HG03442 (cell line): Measurements from ENCODE around the gene MRPL36.
"Not testable (repeated sequence)": the region's sequence is repeated elsewhere in the genome, so short reads cannot be mapped to it uniquely, and the experiment has no call there.

ENCODE experiments used
- ATAC-seq: cut with Tn5 transposase; IDR thresholded peaks from one replicate; pipeline ENCODE4 v1.9.1; 2021; ENCODE audit warnings: mild to moderate bottlenecking, moderate library complexity; ENCODE audit not compliant: unreplicated experiment

Gene MRPL36

GRCh38 chr5:1799602-1800471 lies at the start of gene MRPL36:
Gene MRPL36, minus strand, starts transcription at chr5:1799837. Its CDS starts 902 bp downstream, at chr5:1798935.
- peak; percentile 34 for ATAC-seq

- ATAC-seq, result no peak
Measured at GRCh38 chr5:1847611-1848010, 48.0 kb upstream of the MRPL36 start.

GRCh38 chr5:1847056-1847455 lies 47.4 kb upstream of the MRPL36 start:
- no peak for ATAC-seq

- no peak for ATAC-seq
Measured at GRCh38 chr5:1846583-1846982, 46.9 kb upstream of the MRPL36 start.

GRCh38 chr5:1845696-1846095 lies 46.1 kb upstream of the MRPL36 start:
- ATAC-seq, result no peak

- ATAC-seq, result no peak
Measured at GRCh38 chr5:1844708-1845436, 45.2 kb upstream of the MRPL36 start.

- ATAC-seq, result not testable (repeated sequence)
Measured at GRCh38 chr5:1843761-1844160, 44.1 kb upstream of the MRPL36 start.

GRCh38 chr5:1842004-1842819 lies 42.6 kb upstream of the MRPL36 start:
- ATAC-seq, result no peak

GRCh38 chr5:1840741-1841521 lies 41.3 kb upstream of the MRPL36 start:
- no peak for ATAC-seq

GRCh38 chr5:1840071-1840547 lies 40.5 kb upstream of the MRPL36 start:
- no peak for ATAC-seq

GRCh38 chr5:1838013-1838412 lies 38.4 kb upstream of the MRPL36 start:
- ATAC-seq, result no peak

- no peak for ATAC-seq
Measured at GRCh38 chr5:1836891-1837880, 37.5 kb upstream of the MRPL36 start.

GRCh38 chr5:1836176-1836890 lies 36.7 kb upstream of the MRPL36 start:
- ATAC-seq, result no peak

GRCh38 chr5:1835431-1835830 lies 35.8 kb upstream of the MRPL36 start:
- no peak for ATAC-seq

- ATAC-seq, result no peak
Measured at GRCh38 chr5:1834721-1835429, 35.2 kb upstream of the MRPL36 start.

GRCh38 chr5:1834022-1834551 lies 34.5 kb upstream of the MRPL36 start:
- no peak for ATAC-seq

- ATAC-seq, result no peak
Measured at GRCh38 chr5:1833264-1834021, 33.8 kb upstream of the MRPL36 start.
